ENCODE results near the gene SLC9A7. TPM values are rescaled to one million over a fixed set of nuclear protein-coding genes. Genes with fewer than 3 reads are reported as not detected.

SLC9A7 gene
- total and polyA plus RNA-seq, 2 experiments from 2014 or later, result 14.1 to 52.9 TPM

GRCh38 chrX:46559062-46559461, 199.9 kb downstream of the SLC9A7 start:
- Histone ChIP-seq H3K36me3 (ENCODE audit: low read depth) (no peaks in the 10 kb centered on the region), H3K9ac (no peak overlapping the region), H3F3A (ENCODE audit: insufficient read depth) (no peaks in the 10 kb centered on the region), H2AFZ (no peak overlapping the region), H3K9me2 (ENCODE audit: insufficient read depth) (no peaks in the 10 kb centered on the region), H3K4me2 (ENCODE audit: unreplicated experiment) (no peak overlapping the region), H3K27me3 (replicated peaks; ENCODE audit: insufficient read depth) (no peaks in the 10 kb centered on the region), H3K9me3 (ENCODE audit: low read depth) (no peaks in the 10 kb centered on the region), H3K4me1 (ENCODE audit: insufficient read depth) (no peaks in the 10 kb centered on the region), H3K4me3 (no peak overlapping the region), H3K79me2 (ENCODE audit: insufficient read depth) (no peaks in the 10 kb centered on the region), H3K27ac (no peak overlapping the region), H4K20me1 (ENCODE audit: insufficient read depth) (no peaks in the 10 kb centered on the region)
- no peak for TF ChIP-seq EZH2phosphoT487 (IDR thresholded peaks at IDR 0.05; ENCODE audit: insufficient read depth, low read depth)
- no peak for TF ChIP-seq EZH2 (IDR thresholded peaks at IDR 0.05; ENCODE audit: insufficient read depth, poor library complexity, severe bottlenecking)
- in situ Hi-C loops (cut with MboI), result loop anchor here (25.0 kb wide), 1 partner anchor 228 kb away; no protein-coding TSS in a partner anchor
- WGBS, 2 experiments (ENCODE audit: low coverage in 1 of 2, low lambda C conversion rate in 2 of 2, missing lambda C conversion rate in 2 of 2), result 75 to 81% methylated on average over 3 of the region's 3 CpGs
- DNase-seq, result no peak

GRCh38 chrX:46554942-46555341, 204.0 kb downstream of the SLC9A7 start:
- H3K9ac ChIP-seq, result no peak overlapping the region
- no peak overlapping the region for H3K4me3 ChIP-seq
- no peaks in the 10 kb centered on the region for H4K20me1 ChIP-seq (ENCODE audit: insufficient read depth)
- TF ChIP-seq EZH2phosphoT487 (IDR thresholded peaks at IDR 0.05; ENCODE audit: insufficient read depth, low read depth), result no peak
- no peak for TF ChIP-seq EZH2 (IDR thresholded peaks at IDR 0.05; ENCODE audit: insufficient read depth, poor library complexity, severe bottlenecking)
- H3K27ac ChIP-seq, result no peak overlapping the region
- no peaks in the 10 kb centered on the region for H3K9me3 ChIP-seq (ENCODE audit: low read depth)
- H3K4me1 ChIP-seq (ENCODE audit: insufficient read depth), result 0 out of 2 replicates have a peak, but pooled peaks cover 5% of the 10 kb centered on the region
- no peaks in the 10 kb centered on the region for H3K36me3 ChIP-seq (ENCODE audit: low read depth)
- no peaks in the 10 kb centered on the region for H3K9me2 ChIP-seq (ENCODE audit: insufficient read depth)
- 48 to 50% methylated on average over 2 of the region's 2 CpGs for WGBS, 2 experiments (ENCODE audit: low coverage in 1 of 2, low lambda C conversion rate in 2 of 2, missing lambda C conversion rate in 2 of 2)
- no peak overlapping the region for H3K4me2 ChIP-seq (ENCODE audit: unreplicated experiment)
- H3F3A ChIP-seq (ENCODE audit: insufficient read depth), result no peaks in the 10 kb centered on the region; the same call in 1 of the 2 replicates
- no peak overlapping the region for H2AFZ ChIP-seq
- peaks cover 7% of the 10 kb centered on the region for H3K79me2 ChIP-seq (ENCODE audit: insufficient read depth)
- H3K27me3 ChIP-seq (replicated peaks; ENCODE audit: insufficient read depth), result no peaks in the 10 kb centered on the region
- in situ Hi-C loops (cut with MboI), result loop anchor here (25.0 kb wide), 1 partner anchor 232 kb away; no protein-coding TSS in a partner anchor
- peak; percentile 62 for DNase-seq

GRCh38 chrX:46553935-46554334, 205.0 kb downstream of the SLC9A7 start:
- Histone ChIP-seq H3K79me2 (ENCODE audit: insufficient read depth) (peaks cover 17% of the 10 kb centered on the region), H2AFZ (no peak overlapping the region), H3K4me1 (ENCODE audit: insufficient read depth) (0 out of 2 replicates have a peak, but pooled peaks cover 5% of the 10 kb centered on the region), H3K9ac (no peak overlapping the region), H4K20me1 (ENCODE audit: insufficient read depth) (no peaks in the 10 kb centered on the region), H3K36me3 (ENCODE audit: low read depth) (no peaks in the 10 kb centered on the region), H3F3A (ENCODE audit: insufficient read depth) (no peaks in the 10 kb centered on the region; the same call in 1 of the 2 replicates), H3K27ac (no peak overlapping the region), H3K9me3 (ENCODE audit: low read depth) (no peaks in the 10 kb centered on the region), H3K4me3 (no peak overlapping the region), H3K4me2 (ENCODE audit: unreplicated experiment) (no peak overlapping the region), H3K27me3 (replicated peaks; ENCODE audit: insufficient read depth) (no peaks in the 10 kb centered on the region), H3K9me2 (ENCODE audit: insufficient read depth) (no peaks in the 10 kb centered on the region)
- TF ChIP-seq EZH2phosphoT487 (IDR thresholded peaks at IDR 0.05; ENCODE audit: insufficient read depth, low read depth), result no peak
- TF ChIP-seq EZH2 (IDR thresholded peaks at IDR 0.05; ENCODE audit: insufficient read depth, poor library complexity, severe bottlenecking), result no peak
- no peak for DNase-seq
- in situ Hi-C loops (cut with MboI), result loop anchor here (25.0 kb wide), 1 partner anchor 233 kb away; no protein-coding TSS in a partner anchor
- WGBS, 2 experiments (ENCODE audit: low coverage in 1 of 2, low lambda C conversion rate in 2 of 2, missing lambda C conversion rate in 2 of 2), result 76 to 86% methylated on average over 3 to 5 of the region's 5 CpGs

DNA sequence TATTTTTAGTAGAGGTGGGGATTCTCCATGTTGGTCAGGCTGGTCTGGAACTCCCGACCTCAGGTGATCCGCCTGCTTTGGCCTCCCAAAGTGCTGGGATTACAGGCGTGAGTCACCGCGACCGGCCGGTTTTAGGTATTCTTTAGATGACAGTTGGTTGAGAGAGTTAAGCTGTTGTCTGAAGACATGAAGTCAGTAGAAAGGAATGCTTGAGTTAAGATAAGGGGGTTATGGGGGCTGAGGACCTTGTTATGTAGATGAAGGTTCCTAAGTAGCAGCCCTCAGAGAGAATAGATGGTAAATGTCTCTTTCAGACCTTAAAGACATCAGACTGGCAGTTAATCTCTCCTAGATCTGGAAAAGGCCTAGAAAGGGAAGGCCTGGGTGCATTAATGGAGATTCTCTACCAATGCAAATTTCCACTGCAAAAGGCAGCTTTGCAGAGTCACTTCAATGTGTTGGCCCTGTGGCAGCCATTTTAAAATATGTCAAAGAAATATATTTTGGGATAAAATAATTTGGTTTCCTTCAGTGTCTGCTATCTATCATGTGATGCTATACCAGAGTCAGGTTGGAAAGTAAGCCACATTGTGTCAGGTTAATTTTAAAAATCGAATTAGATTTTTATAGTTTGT, 207.3 kb downstream of the SLC9A7 start:
- no peak for TF ChIP-seq EZH2 (IDR thresholded peaks at IDR 0.05; ENCODE audit: insufficient read depth, poor library complexity, severe bottlenecking)
- TF ChIP-seq EZH2phosphoT487 (IDR thresholded peaks at IDR 0.05; ENCODE audit: insufficient read depth, low read depth), result no peak
- Histone ChIP-seq H3K9me2 (ENCODE audit: insufficient read depth) (no peaks in the 10 kb centered on the region), H2AFZ (no peak overlapping the region), H3K9me3 (ENCODE audit: low read depth) (no peaks in the 10 kb centered on the region), H3K9ac (no peak overlapping the region), H3K4me2 (ENCODE audit: unreplicated experiment) (no peak overlapping the region), H3K4me3 (no peak overlapping the region), H3K27ac (peak overlapping the region; percentile 41), H4K20me1 (ENCODE audit: insufficient read depth) (no peaks in the 10 kb centered on the region), H3K4me1 (ENCODE audit: insufficient read depth) (peaks cover 22% of the 10 kb centered on the region), H3F3A (ENCODE audit: insufficient read depth) (peaks cover 16% of the 10 kb centered on the region), H3K79me2 (ENCODE audit: insufficient read depth) (peaks cover 38% of the 10 kb centered on the region), H3K27me3 (replicated peaks; ENCODE audit: insufficient read depth) (no peaks in the 10 kb centered on the region), H3K36me3 (ENCODE audit: low read depth) (no peaks in the 10 kb centered on the region)
- in situ Hi-C loops (cut with MboI), result loop anchor here (25.0 kb wide), 1 partner anchor 236 kb away; no protein-coding TSS in a partner anchor
- WGBS, 2 experiments (ENCODE audit: low coverage in 1 of 2, low lambda C conversion rate in 2 of 2, missing lambda C conversion rate in 2 of 2), result 46 to 61% methylated on average over 8 of the region's 8 CpGs
- DNase-seq, result peak; percentile 41
